NOMO-1 (cell line): ENCODE data around the gene MCM6.

ENCODE experiments used
- DNase-seq, 2 experiments: peaks; one replicate each; lab custom pipeline; 2025; ENCODE audit not compliant: unreplicated experiment in 2 of 2; lab: John Stamatoyannopoulos, UW

Gene MCM6

DNA sequence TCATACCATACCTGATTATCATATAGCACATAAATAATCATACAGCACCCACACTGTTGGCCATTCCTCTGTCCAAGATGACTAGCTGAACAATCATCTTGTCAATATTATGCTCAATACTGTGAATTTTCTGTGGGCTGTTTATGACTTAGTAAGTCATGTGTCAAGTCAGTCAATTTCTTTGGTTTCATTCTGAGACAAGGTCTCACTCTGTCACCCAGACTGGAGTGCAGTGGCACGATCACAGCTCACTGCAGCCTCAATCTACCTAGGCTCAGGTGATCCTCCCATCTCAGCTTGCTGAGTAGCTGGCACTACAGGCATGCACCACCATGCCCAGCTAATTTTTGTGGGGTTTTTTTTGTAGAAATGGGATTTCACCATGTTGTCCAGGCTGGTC lies 5.7 kb downstream of the MCM6 start:
- no peak for DNase-seq

DNA sequence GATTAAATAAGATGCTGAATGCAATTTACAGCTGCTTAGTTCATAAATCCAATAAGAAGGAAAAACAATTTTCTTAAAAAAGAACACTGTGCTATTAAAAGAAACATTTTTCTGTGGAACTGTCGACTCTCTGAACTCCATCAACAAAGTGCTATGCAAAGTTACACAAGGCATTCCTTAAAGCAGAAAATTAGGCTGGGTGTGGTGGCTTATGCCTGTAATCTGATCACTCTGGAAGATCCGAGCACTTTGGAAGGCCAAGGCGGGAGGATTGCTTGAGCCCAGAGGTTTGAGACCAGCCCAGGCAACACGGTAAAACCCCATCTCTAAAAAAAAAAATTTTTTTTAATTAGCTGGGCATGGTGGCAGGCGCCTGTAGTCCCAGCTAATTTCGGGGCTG lies 13.0 kb downstream of the MCM6 start:
- no peak for DNase-seq

DNA sequence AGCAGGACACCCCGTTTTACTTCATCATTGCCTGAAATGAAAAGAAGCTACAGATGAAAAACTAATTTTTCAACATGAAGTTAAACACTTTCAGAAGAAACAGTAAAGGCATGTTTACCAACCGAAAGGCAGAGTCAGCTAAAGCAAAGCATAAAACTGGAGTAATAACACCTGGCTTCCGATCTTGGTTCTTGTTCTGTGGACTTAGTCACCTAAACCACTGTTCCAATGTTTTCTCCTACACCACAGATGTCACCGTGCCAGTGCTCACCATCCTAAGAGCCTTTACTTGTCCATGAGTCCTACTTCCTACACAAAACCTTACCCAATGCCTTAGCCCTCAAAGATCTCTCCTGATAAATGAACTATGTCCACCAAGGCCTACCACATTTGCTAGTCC lies 13.5 kb downstream of the MCM6 start:
- no peak for DNase-seq

DNA sequence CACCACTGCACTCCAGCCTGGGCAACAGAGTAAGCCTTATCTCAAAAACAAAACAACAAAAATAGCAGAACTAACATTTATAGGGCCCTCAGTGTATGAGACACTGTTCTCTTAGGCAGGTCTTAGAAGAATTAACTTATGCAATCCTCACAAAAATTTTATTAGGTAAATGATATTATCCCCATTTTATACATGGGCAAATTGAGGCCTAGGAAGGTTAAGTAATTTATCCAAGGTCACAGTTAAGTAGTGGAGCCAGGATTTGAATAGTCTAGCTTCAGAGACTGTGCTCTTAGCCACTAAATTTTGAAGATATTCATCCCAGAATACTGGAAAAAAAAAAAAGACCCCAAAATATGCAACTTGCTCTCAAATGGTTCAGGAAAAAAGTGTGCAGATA lies 22.8 kb downstream of the MCM6 start:
- DNase-seq: no peak

DNA sequence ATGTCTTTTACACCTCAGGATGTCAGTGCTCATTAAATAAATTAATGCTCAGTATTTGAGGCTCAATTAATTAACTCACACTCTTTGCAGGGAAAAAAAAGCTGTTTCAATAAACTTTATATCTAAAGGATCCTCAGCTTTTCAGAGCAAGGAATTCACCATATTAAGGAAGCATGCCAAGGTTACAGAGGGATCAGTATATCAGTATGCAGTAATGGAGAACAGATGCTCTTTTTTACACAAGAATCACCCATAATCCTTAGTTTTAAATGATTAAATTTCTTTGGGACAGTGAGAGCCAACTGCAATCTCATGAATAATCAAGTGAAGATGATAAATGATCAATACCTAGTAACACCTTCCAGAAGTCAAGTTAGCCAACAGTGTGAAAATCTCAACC lies 24.4 kb downstream of the MCM6 start:
- no peak for DNase-seq

DNA sequence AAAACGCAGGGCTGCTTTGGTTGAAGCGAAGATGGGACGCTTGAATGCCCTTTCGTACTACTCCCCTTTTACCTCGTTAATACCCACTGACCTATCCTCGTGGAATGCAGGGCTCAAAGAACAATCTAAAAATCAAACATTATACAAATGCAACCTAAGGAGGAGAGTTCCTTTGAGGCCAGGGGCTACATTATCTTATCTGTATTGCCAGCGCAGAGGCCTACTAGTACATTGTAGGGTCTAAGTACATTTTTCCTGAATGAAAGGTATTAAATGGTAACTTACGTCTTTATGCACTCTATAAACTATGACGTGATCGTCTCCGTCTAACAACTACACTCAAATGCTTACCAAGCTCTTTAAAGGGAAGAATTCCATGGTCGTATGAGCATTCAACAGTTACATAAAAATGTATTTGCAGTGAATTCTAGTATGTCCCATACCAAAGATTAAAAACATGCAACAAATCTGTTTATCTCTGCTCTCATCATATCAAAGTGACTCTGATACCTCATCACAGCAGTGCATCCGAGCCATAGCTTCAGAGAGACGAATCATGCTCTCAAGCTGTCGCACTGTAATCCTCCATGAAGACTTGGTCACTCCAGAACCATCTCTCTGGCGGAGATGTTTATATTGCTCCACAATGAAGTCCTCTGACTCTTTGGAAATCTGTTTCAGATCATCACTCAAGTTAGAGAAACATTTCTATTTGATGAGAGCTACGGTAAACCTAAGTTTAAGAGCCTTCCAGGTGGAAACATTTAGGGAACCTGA lies 25.2 kb downstream of the MCM6 start:
- DNase-seq: no peak

DNA sequence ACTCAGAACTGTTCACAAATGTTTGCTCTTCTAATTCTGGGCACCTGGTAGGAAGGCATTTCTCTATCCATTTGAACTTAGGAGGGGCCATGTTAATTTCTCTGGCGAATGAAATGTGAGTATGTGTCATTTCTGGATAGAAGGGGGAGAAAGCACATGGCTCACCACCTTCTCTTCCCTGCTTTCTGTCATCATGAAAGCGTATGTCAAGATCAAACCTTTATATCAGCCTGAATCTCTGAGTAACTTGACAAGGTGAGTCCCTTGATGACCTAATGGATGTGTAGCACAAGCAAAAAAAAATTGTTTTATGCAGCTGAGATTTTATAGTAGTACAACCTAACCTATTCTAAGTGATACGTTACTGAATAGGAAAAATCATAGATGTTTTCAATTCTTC lies 27.2 kb downstream of the MCM6 start:
- no peak for DNase-seq

DNA sequence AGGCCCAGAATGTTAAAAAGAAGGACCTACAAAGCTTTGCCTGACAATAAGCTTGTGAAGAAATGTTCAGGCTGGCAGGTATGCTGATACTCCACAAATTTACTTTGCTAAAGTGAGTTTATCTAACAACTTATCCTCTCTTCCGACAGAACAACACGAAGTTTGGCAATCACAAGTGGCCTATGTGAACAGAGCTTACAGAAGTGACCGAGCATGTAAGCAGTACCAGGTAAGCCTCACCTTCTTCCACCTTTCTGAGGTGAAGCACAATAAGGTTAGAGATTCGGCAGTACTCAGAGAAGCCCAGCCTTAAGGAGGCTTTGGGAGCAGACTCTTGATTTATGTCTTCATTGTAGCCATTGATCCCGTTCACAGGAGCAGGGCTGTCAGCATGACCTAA lies 30.2 kb downstream of the MCM6 start:
- DNase-seq: no peak

DNA sequence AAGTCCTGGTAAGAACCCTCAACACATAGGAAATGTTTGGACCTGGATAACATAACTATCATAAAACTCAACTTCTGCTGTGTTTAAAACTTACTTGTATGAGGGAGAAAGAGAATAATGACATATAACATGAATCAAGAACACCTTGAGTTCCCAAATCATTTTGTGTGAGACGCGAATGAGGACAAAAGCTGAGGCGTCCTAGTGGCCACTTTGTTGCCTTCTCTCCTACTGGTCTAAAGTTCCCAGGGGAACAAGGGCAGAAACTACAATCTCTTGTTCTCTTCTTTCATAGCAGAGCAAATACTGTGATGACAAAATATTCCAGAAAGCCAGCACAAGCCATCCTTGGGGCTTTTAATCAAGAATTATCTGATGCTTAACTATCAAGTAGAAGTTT lies 31.0 kb downstream of the MCM6 start:
- DNase-seq: no peak

DNA sequence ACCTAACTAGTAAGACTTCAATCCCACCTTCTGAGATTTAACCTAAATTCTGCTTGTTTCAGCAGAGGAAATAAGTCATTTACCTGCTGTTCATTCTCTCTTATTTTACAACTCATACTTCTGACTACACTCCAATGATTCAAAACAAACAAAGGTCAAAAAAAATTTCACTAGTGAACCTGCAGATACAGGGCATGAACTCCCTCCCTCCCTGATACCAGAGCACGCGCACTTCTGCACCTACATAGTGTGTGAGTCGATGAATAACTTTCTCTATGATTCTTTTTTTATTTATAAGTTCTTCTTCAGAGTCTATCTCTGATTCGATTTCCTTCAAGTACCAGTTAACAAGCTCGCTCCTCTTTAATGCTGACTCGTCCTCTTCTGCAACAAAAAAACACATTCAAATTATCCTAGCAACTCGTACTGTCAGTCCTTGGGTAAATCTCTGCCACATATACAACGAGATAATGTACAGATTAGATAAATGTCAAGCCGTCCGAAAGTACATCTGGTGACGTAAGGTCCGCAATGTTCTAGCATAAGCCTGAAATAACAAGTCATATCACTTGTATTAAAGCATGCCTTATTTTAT lies 31.8 kb downstream of the MCM6 start:
- no peak for DNase-seq

DNA sequence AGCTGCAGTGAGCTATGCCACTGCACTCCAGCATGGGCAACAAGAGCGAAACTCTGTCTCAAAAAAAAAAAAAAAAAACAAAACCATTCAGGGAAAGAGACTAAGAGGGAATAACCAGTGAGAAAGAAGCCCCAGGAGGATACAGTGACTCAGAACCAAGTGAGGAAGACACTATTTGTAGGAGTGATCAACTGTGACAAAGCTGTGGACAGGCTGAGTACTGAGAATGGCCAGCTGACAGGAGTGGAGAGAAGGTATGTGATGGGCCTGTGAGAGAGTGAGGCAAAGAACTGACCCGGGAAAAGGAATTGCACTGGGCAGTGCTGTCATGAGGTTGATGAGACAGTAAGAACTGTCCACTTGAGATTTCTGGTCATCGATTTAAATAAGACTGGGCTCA lies 32.6 kb downstream of the MCM6 start:
- no peak for DNase-seq

DNA sequence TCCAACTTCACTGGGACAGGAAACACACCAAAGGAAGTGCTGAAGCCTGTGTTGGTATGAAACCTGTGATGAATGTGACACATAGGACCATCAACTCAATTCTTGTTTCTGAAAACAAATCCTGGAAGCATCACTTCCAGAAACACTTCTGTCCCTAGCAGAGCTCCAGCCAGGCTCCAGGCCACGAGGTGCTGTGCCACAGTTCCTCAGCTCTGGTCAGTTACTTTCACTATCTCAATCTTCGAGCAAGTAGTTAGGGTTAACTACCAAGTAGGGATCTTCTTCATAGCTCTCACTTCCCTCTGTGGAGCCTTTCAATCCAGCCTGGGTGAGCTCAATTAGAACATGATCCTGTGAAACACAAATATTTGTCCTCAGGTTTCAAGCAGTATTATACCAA lies 35.6 kb downstream of the MCM6 start:
- DNase-seq: no peak

DNA sequence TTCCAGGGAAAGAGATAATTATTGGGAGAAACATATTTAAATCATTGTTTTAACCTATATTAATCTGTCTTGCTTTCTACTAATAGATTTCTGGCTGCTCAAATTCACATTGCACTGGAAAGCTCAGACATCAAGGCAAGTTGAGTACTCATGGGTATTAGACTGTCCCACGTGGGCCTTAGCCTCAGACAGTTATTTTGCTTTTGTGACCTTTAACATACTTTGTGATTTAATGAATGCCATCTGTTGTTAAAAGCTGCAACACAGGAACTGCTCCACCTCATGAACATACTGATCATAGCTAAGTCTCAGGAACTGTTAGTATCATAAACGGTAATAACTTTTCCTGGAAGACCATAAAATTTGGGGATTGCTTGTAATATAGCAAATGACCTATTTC lies 36.5 kb downstream of the MCM6 start:
- DNase-seq: no peak

DNA sequence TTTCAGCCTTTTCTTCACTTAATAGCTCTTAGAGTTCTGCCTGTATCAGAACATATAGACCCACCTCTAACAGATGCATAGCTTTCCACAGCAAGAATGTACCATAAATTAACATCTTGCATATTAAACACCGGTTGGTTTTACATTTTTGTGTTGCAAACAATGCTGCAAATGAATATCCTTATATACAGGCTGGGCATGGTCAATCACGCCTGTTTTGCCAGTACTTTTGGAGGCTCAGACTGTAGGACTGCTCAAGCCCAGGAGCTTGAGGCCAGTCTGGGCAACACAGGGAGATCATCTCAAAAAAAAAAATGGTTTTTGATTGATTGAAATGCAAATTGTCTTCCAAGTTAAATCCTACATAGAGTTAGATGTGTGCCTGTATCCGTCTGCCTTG lies 37.7 kb downstream of the MCM6 start:
- DNase-seq: no peak

DNA sequence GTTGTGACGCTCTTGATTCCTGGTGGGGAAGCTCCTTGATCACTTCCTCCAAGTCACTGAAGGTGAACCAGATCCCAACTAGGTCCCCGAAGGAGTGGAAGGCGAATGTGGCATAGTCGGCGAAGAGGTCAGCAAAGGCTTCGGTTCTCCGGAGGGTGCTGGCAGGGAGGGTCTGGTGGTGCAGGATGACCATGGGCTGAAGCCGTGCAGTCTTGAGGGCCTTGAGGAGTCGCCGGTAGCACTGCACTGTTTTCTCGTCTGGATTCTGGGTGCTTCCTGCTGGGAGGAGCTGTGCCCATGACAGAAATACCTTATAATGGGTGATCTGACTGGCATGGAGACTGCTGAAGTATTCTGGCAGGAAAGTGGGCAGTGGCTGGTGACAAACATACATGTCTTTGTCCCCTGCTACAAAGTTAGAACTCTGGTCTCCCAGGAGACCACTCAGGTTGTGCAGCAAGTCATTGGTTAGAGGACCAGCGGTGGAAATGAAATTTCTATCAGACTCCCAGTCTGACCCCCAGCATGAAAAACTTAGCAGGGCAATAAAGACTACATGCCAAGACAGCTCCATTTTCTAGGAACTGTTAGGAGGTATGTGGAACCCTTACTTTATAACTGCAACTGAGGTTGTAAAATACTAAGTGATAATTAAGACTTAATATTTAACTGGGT lies 39.5 kb downstream of the MCM6 start, which contains the start of gene LCT:
Gene LCT (minus strand): TSS at position 589 of the 675 bp plus-strand sequence. CDS start 15 bp downstream, at position 574.
- DNase-seq: no peak

DNA sequence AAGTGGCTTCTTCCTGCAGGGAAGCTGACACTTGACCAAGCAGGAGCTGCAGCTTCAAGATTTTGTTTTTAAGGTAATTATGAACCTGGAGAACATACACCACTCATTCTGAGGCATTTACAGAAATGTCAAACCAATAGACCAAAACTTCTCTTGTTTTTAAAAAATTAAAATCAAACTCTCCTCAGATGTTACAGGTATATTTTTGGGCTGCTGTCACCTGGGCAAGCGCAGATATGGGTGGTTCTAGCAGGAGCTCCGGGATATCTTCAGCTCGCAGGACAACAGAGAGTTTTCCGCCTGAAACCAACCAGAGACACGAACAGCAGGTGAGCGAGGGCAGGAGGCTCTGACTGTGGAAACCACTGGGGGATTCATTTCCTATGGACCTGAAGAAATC lies 43.4 kb downstream of the MCM6 start:
- no peak for DNase-seq

DNA sequence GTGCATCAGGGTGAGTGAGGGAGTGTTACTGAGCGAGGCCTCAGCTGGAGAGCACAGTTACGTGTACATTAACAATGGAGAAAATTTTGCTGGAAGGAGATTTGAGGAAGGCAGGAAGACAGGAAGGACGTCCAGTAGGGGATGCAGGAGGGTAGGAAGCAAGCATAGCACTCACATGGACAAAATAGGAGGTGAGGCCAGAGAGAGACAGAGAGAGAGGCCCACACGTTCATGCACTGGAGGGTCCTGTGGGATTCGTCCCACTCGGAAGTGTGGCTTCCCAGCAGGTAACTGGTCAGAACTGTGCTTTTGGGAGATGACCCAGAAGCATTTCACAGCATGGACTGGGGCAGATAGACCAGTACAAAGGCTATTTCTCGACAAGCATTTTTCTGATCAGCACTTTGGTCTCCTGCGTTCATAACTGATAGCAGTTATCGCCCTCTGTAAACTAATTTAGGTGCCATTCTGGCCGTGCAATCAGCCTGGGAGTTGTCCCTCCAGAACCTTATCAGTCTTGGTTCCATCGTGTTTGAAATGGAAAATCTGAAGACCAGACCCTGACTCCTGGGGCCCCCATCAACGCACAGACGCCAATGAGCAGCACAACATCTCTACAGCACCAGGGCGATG lies 44.9 kb downstream of the MCM6 start:
- DNase-seq: no peak

DNA sequence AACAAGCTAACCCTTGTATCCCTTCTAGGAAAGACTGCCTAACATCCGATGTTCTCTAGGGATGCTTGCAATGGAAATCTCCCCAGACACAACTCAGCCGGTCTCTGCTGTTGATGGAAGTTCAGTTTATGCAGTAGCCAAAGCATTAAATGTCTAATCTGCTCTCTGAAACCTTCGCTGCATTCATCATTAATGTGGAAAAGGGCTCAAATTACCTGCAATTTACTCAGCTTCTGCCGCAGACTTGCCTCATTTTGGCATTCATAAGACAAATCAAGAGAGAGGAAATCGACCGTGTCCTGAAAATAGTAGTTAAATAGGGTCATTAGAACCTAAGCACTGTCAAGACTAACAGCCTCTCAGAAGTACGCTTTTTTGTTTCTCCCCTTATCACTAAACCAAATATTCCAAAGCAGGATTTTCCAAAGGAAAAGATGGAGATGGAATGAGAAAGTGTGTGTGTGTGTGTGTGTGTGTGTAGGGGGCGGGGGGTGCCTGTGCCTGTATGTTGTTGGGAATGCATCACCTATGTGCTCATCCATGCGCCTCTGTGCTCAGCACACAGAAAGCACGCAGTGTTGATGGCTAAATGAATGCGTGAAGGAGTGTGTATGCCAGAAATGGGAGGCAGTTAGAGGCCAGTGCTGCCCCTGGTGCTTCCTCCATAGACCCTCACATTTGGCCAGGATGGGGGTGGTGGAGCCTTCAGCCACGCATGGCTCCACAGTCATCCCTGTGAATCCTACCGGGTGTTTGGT lies 46.7 kb downstream of the MCM6 start:
- no peak for DNase-seq

DNA sequence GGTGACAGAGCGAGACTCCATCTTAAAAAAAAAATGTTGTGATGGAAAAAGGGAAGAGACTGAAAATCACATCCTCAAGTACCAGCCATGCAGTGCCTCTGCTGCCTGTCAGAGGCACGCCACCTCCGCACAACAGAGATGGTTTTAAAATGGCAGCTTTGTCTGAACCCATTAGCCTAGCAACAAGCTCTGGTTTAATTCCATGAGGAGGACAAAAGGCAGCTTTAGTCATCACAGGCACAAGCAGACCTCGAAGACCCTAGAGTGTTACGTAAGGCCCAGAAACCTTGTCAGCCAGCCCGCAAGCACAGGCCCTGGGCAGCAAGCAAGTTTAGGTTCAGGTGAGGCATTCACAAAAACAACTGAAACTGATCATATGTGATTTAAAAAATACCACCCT lies 49.7 kb downstream of the MCM6 start:
- DNase-seq: no peak

DNA sequence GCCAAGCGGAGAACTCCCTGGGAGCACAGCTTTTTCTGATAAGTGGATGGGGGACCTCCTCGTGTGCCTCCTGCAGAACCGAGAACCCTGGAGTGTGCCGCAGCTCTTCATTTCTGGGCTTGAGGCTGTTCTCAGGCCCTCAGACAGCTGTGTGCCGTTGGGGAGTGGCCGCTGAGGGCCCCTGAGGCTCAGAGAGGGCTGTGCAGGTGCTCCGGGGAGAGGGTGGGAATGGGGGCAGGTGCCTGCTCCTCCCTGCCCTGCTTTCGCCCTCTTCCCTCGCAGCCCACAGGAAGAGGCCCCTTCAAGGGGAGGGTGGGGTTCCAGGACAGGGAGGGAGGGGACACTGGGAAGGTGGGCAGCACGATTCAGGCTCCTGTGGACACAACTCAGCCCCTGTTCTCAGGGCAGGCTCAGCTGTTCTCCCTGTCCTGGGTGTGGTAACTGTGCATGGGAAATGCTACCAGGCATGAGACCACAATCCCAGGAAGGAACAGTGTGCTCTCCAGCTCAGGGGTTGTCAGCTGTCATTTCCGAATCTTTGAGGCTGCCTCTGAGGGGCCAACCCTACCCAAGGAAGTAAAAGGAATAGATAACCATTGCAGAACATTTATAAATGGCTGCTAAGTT lies 50.6 kb downstream of the MCM6 start:
- DNase-seq: no peak
